Stimulated activated CD4-positive, alpha-beta T cell treated with anti-CD3 and anti-CD28 coated beads, TNF-alpha, amount 100 ng/mL, for 24 hours (primary cell): Measurements from ENCODE around the gene PTPRM.

Source experiments
- DNase-seq, 3 experiments: peaks; one replicate each; pipeline ENCODE4 v3.0.0-alpha.2; 2020; ENCODE audit warnings: low read depth in 3 of 3

The PTPRM gene

DNA sequence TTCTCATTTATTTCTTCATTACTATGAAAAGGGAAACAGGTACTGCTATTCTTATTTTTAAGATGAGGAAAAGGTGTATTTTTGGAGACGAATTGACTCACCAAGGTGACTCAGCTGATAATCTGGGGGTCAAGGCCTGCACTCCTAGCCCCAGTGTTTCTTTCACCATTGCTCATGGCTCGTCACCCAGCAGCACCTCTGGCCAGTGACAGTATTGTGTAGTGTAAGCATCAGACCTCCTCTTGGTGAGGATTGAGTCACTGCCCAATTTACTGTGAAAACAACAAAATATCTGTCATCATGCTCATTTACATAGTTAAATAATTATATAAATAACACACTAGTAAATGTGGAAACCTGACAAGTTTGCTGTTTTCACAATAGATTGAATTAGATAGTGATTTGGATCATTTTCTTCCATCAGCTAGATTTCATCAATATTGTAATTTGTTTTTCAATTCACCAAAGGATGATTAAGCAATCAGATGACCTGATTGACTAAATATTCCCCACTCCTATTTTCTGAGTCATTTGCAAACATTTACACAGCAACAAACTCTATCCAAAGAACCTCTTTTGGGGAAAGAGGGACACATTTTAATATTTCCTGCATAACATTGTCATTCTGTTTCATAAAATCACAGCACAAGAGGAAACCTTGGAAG is 549.4 kb downstream of the PTPRM start:
- DNase-seq = no peak

DNA sequence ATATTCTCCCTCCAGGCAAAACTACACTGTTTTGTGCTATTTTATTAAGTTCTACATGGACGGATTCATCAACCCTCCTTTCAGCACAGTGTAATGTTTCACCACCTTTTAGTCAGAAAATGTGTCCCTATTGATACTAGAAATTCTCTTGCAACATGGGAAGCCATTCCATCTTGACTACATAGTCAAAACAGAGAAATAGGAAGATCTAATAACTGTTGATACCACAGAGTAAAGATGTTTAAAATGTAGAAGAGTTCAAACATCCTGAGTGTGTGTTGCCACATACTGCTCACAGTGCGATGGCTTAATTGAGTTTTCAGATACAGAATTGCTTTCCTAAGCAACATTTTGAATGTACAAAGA is 549.9 kb downstream of the PTPRM start:
- DNase-seq = no peak

DNA sequence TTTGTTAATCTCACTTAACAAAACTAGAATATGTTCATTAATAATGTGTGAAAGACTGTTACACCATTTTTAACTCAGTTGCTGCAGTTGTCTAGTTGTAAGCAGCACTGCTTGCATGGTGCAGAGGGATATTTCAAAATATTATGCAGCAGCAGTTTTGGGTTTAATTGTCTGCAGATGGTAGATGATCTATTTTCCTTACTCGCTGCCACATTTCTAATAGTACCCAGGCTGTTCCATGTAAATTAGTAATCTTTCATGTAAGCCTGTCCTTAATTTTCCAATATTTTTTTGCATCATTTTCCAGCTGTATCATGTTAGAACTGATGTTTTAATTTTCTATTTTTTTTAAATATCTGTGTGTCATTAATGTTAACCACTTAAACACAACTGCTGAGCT is 554.0 kb downstream of the PTPRM start:
- no peak for DNase-seq

GRCh38 chr18:8121942-8122480 is 554.9 kb downstream of the PTPRM start:
- DNase-seq = no peak

DNA sequence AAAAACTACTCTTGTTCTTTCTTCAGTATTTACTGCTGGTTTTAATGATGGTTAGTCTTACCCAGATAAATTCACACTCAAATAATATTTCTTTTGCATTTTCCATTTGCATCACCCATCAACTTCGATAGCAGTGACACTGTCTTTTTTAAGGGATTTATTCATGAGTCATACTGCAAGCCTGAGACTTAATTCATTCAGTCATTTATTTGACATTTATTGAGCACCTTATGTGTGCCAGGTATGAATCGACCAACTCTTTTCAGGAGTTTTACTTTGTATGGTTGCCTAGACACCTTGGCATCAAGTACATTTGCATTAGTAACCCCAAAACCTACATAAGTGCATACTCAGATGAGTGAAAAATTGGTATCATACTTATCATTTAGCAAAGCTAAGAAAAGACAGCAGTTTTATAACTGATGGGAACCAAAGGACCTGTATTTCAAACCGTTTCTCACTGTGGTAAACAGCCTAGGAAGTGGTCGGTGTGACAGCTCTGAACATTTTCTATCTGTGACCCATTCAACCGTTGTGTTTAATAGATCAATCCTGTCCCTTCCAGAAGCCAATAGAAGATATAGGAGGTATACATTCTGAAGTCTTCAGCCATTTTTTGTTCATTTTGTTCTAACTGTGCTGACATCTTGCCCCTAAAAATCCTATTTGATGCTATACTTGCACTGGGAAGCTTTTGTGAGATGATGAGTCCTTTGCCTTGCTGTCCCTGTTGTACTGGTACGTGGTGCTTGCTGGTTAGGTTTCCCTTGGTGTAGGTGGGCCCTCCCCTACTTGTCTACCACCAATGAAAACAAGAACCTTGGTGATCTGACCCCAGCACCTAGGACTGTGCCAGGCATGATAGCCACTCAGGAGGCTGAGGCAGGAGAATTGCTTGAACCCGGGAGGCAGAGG is 557.4 kb downstream of the PTPRM start:
- no peak for DNase-seq

- DNase-seq = no peak
These were observed 563.0 kb downstream of the PTPRM start for GRCh38 chr18:8130096-8130495.

GRCh38 chr18:8133032-8133431 is 565.9 kb downstream of the PTPRM start:
- DNase-seq = no peak

DNA sequence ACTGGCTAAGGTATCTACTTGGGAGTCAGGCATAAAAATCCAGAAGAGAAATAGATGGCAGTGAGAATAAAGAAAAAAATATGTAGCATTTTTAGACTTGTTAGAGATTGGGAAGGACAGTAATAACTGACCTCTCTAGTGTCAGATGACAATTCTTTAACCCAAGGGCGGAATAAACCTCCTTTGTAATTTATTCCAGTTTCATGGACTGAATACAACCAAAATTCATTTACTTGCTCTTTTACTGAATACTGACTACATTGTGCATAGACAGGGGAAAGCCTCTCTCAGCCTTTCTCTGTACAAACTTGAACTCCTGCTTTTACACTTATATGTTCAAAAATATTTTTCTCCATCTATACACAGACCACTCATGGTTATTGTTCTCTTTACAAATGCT is 566.8 kb downstream of the PTPRM start:
- DNase-seq = no peak

- DNase-seq = no peak
These were observed 572.0 kb downstream of the PTPRM start for GRCh38 chr18:8139127-8139527.

- DNase-seq = no peak
These were observed 572.8 kb downstream of the PTPRM start for GRCh38 chr18:8139891-8140406.

DNA sequence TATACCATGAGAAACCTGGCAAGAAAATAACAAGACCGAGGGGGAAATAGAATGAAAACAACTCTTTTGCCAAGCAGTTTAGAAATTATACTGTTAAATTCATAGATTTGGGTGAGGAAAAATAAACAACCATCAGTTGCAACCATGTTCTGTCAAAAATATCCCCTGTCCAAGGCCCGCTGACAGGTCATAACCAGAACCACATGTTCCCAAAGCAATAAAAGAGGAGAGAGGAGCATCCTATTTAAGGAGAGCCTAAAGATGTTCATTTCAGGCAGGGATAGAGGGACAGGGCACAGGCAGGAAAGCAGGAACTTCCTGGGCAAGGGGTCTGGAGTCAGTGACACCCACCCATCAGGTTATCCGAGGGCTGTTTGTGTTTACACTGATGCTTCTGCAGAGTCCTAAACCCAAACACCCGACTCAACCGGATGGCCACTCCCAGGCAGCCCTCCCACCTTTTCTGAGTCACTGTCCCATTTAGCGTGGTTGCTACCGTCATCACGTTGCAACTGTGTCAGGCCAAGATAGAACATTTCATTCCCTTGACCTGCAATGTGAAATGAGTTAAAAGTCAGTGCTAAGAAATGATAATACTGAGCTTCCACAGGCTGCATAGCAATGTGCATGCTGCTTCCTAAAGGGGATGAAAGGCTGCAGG is 573.9 kb downstream of the PTPRM start:
- no peak for DNase-seq

GRCh38 chr18:8142131-8142711 is 575.1 kb downstream of the PTPRM start:
- DNase-seq = no peak

DNA sequence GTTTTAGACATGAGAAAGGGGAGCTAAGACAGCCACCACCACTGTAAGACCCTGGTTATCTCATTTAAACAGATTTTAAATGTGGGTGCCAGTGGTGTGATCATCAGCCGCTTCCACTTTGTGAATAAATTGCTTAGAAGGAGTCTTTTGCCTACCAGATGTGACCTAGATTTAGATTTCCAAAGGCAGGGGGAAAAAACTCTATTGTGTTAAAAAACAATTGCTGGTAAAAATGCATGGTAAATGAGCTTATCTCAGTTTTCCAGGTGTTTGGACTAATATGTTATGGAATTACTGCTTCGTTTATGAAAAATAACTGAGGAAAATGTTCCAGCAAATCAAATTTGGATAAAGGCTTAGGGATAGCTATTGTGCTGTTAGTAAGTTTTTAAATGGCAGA is 575.8 kb downstream of the PTPRM start:
- DNase-seq = no peak

GRCh38 chr18:8151181-8151580 is 584.1 kb downstream of the PTPRM start:
- no peak for DNase-seq

DNA sequence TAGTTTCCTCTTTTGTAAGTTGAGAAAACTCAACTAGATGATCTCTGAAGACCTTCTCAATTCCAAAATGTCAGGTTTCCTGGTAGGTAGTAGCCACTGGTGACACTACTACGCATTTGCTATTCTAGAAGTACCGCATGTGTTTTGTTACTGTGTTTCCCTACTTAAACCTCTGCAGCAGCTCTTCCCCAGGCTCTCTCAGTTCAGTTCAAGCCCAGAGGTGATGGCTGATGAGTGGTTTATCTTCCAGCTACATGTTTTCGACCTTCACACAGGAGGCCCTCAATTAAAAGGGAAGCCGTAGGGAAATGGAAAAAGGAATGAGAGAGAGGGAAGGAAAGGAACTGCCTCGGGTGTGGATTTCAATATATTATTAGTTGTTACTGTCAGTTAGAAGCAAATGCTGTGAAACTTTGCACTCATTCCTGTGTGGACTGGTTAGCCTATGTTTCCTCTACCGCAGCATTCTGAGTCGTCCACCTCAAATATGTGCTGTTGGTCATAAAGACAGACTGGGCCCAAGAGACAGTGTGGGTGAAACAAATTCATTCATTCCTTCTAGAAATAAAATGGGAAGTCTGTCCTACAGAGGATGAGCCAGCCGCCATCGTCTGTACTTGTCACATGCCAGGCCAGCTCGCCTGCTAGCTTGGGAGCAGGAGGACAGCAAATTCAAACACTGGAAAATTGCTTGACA is 586.9 kb downstream of the PTPRM start:
- DNase-seq = no peak

DNA sequence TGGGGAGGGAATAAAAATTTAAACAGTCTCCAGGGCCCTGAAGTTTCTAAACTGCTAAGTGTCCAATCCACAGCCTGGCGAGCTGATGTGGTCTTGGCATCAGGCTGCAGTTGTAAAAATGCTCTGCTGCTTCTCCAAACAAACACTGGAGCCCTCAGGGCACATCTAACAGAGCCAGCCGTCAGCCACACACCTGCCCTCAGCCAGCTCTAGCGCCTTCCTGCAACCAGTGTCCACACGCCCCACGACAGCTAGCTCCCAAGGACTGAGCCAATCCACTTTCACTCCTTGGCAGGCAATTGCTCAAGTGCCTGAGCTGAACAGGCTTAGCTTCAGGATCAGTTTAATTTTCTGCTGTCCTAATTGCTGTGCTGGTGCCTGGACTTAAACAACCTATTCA is 595.7 kb downstream of the PTPRM start:
- no peak for DNase-seq

DNA sequence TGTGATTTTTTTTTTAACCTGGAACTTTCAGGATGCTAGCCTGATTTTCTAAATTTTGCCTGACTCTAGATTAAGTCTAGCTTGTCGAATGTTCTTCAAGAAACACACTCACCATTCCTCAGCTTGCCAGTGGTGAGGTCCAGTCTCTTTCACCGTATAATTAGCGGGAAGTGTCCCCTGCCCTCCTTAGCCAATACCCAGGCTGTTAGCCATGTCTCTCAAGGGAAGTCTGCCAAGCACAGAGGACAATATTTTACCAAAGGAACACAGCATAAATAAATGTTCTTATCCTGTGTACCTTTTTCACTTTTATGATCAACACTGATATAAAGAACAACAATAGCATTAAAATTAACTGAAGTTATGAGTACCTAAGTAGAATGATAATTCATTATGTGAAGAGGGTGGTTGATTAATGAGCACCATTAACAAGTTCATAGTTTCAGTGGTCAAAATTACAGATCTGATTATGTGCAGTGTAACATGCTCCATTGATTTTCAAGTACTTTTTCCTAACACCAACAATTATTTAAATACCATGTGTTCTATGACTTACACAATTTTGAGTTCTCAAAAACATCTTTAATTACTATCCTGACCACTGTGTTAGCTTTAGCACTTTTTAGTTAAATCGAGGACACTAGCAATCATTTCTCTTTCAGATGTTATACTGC is 596.3 kb downstream of the PTPRM start:
- DNase-seq = no peak

- no peak for DNase-seq
These were observed 598.0 kb downstream of the PTPRM start for GRCh38 chr18:8165095-8165494.

DNA sequence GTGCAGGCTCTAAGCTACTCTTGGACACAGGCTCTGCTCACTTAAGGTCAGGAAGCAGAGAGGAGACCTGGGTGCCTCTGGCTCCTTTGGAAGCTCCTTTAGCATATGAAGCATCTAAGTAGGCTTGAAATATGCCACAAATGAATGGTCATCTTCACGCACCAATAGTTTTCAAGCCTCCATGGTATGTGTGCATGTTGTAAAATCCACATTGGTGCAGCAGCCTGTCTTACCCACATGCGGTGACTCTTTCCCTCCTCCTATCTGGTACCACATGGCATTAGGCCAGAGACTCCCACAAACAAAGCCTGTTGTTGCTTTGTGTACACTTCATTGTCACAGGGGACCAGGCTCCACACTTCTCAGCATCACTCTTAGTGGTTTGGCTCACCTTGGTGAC is 599.9 kb downstream of the PTPRM start:
- DNase-seq = no peak

DNA sequence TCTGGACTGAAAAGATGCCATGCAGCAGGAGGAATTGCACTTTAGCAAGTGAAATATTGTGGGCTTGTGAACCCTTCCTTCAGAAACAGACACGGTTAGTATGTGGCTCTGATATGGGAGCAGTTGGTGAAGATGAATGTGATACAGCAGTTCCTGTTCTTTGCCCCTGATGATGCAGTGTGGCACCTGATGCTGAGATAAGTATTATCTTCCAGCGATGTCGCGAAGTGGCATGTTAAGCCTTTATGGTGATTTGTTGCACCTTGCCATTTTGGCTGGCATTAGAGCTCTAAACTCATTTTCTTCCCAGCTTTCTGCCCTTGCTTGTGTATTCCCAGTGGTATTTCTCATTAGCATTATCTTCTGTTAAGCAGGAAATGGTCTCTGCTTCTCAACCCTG is 600.6 kb downstream of the PTPRM start:
- no peak for DNase-seq

GRCh38 chr18:8169722-8170121 is 602.6 kb downstream of the PTPRM start:
- no peak for DNase-seq
